GM18517 (cell line): ENCODE data around the gene EXOC6.
"Not testable (repeated sequence)": the region's sequence is repeated elsewhere in the genome, so short reads cannot be mapped to it uniquely, and the experiment has no call there.

ENCODE experiments used
- ATAC-seq: cut with Tn5 transposase; IDR thresholded peaks from one replicate; pipeline ENCODE4 v1.9.1; 2021; ENCODE audit warnings: mild to moderate bottlenecking, moderate library complexity; ENCODE audit not compliant: unreplicated experiment

The EXOC6 gene

GRCh38 chr10:92929896-92930295 is 81.6 kb downstream of the EXOC6 start:
- ATAC-seq = no peak

- no peak for ATAC-seq
Measured at GRCh38 chr10:92931597-92931996, 83.3 kb downstream of the EXOC6 start.

GRCh38 chr10:92937876-92938275 is 89.6 kb downstream of the EXOC6 start:
- no peak for ATAC-seq

- ATAC-seq = no peak
Measured at GRCh38 chr10:92938841-92939240, 90.5 kb downstream of the EXOC6 start.

GRCh38 chr10:92942226-92942625 is 93.9 kb downstream of the EXOC6 start:
- no peak for ATAC-seq

- no peak for ATAC-seq
Measured at GRCh38 chr10:92946491-92946890, 98.2 kb downstream of the EXOC6 start.

- not testable (repeated sequence) for ATAC-seq
Measured at GRCh38 chr10:92952573-92952972, 104.3 kb downstream of the EXOC6 start.

GRCh38 chr10:92957223-92958010 is 109.1 kb downstream of the EXOC6 start:
- no peak for ATAC-seq

GRCh38 chr10:92961638-92962037 is 113.3 kb downstream of the EXOC6 start:
- ATAC-seq = no peak

GRCh38 chr10:92965314-92965713 is 117.0 kb downstream of the EXOC6 start:
- ATAC-seq = no peak

- ATAC-seq = no peak
Measured at GRCh38 chr10:92967641-92968040, 119.3 kb downstream of the EXOC6 start.

- no peak for ATAC-seq
Measured at GRCh38 chr10:92969151-92969550, 120.8 kb downstream of the EXOC6 start.

- ATAC-seq = no peak
Measured at GRCh38 chr10:92970301-92971070, 122.2 kb downstream of the EXOC6 start.

GRCh38 chr10:92972066-92972870 is 123.9 kb downstream of the EXOC6 start:
- ATAC-seq = no peak

- no peak for ATAC-seq
Measured at GRCh38 chr10:92972886-92973285, 124.6 kb downstream of the EXOC6 start.

GRCh38 chr10:92976278-92976677 is 128.0 kb downstream of the EXOC6 start:
- not testable (repeated sequence) for ATAC-seq

GRCh38 chr10:92989250-92989649 is 140.9 kb downstream of the EXOC6 start:
- no peak for ATAC-seq

GRCh38 chr10:92990615-92991014 is 142.3 kb downstream of the EXOC6 start:
- peak; percentile 61 for ATAC-seq

- no peak for ATAC-seq
Measured at GRCh38 chr10:92991513-92991912, 143.2 kb downstream of the EXOC6 start.

GRCh38 chr10:92993699-92994272 is 145.5 kb downstream of the EXOC6 start:
- no peak for ATAC-seq

GRCh38 chr10:92995509-92995908 is 147.2 kb downstream of the EXOC6 start:
- no peak for ATAC-seq
